Heart left ventricle (tissue), 16 donors: ENCODE measurements around the gene MB21D2. TPM values are rescaled to one million over a fixed set of nuclear protein-coding genes. Genes with fewer than 3 reads are reported as not detected.

Experiments
- ATAC-seq, 4 donors: fragments of 200-7000 bp; cut with Tn5 transposase; one replicate each; pipeline ENCODE4 v1.9.1; 2020 to 2022; ENCODE audit warnings: moderate library complexity in 4 of 4, mild to moderate bottlenecking in 3 of 4, moderate number of reproducible peaks in 1 of 4
- DNase-seq, 5 donors: peaks; one replicate each; pipeline ENCODE4 v3.0.0-alpha.2; 2020
- H3K27ac ChIP-seq, 12 donors: fragments of 200-600 bp; sonication (generic) in 4 of 12; one replicate each; pipeline versions ENCODE4 v1.5.0 to v1.8.0; 2016 to 2022; ENCODE audit warnings: mild to moderate bottlenecking in 2 of 12
- H3K27me3 ChIP-seq, 9 donors: fragments of 200-600 bp; sonication (generic) in 2 of 9; one replicate each; pipeline versions ENCODE4 v1.5.1 to v1.8.0; 2016 to 2022; ENCODE audit warnings: mild to moderate bottlenecking in 3 of 9
- H3K36me3 ChIP-seq, 9 donors: fragments of 200-600 bp; sonication (generic) in 2 of 9; one replicate each; pipeline versions ENCODE4 v1.5.0 to v1.8.0; 2018 to 2022; ENCODE audit warnings: mild to moderate bottlenecking in 2 of 9
- H3K4me1 ChIP-seq, 12 donors: fragments of 200-600 bp; sonication (generic) in 4 of 12; one replicate each; pipeline versions ENCODE4 v1.5.0 to v1.8.0; 2016 to 2022; ENCODE audit warnings: mild to moderate bottlenecking in 3 of 12
- H3K4me3 ChIP-seq, 12 donors: fragments of 200-600 bp; sonication (generic) in 4 of 12; one replicate each; pipeline versions ENCODE4 v1.5.0 to v1.8.0; 2017 to 2022; ENCODE audit warnings: mild to moderate bottlenecking in 9 of 12, moderate library complexity in 4 of 12
- H3K9me3 ChIP-seq, 12 donors: fragments of 200-600 bp; sonication (generic) in 4 of 12; one replicate each; pipeline versions ENCODE4 v1.5.0 to v1.8.0; 2016 to 2022; ENCODE audit warnings: mild to moderate bottlenecking in 1 of 12
- CTCF ChIP-seq, 12 donors: fragments of 200-600 bp; sonication (generic) in 4 of 12; IDR thresholded peaks; one replicate each; pipeline versions ENCODE4 v1.5.0 to v1.8.0; 2018 to 2022; ENCODE audit warnings: antibody characterized with exemption in 12 of 12, mild to moderate bottlenecking in 5 of 12
- POLR2A ChIP-seq, 2 donors: fragments of 450-650 bp; IDR thresholded peaks; one replicate each; pipeline ENCODE4 v1.6.1; 2017; ENCODE audit warnings: antibody characterized with exemption in 2 of 2, mild to moderate bottlenecking in 2 of 2, moderate library complexity in 2 of 2
- WGBS, 4 donors: extraction: QIAGEN DNeasy Blood & Tissue Kit in 2 of 4; methylation state at CpG; one replicate each; pipeline versions ENCODE4 v1.1.5 to v1.1.7; 2013 to 2018; 5-methylcytosine and 5-hydroxymethylcytosine counted together
- intact Hi-C, 10 donors: fragments of 100-400 bp; cut with DNase I; formaldehyde crosslinking; loops; one replicate each; pipeline versions ENCODE4 v1.11.1 to v1.14.2; 2022
- polyA plus RNA-seq, 2 donors: library from polyadenylated mRNA; stranded (reverse); fragments of 200-250 nt; gene quantifications; one replicate each; pipeline ENCODE4 v1.2.3, GENCODE V29; 2013
- total RNA-seq, 9 donors: library from RNA; depleted of rRNA in 2 of 9; stranded (reverse); fragments of >200 nt in 2 of 9; fragmentation: NEBNext Ultra II Directional in 3 of 9; extraction: Animal tissue kit (Norgen Biotek cat#: 25700) in 3 of 9; gene quantifications; one replicate each; pipeline versions ENCODE4 v1.1.0 to v1.2.4, GENCODE V29; 2016 to 2023
- donor health status: ischemic (EF 13 %, LVEDD 7.1; RV severe dilation, severe dysfunction).
- donor health status: healthy with polysubstance abuse.
- donor health status: DM: no; HTN: yes; CAD: no.
- donor health status: DM: no; HTN: no; CAD: no.
- donor health status: ischemic (EF 25% LVEDD 6.9; RV normal size, moderate dysfunction).
- donor health status: ischemic (EF 25% LVEDD 5.7; RV mildly dilated, moderate dysfunction).
- donor health status: healthy.
- donor health status: DM: yes; HTN: yes; CAD: no.
- donor health status: ischemic (EF 35%, LVEDD 5.7; RV mildly dilated, moderate dysfunction).
- donor health status: nonischemic (EF 11% LVEDD 7.7; RV severe dilation, severe dysfunction).
- donor health status: DM: yes; HTN: yes; CAD: no.
- donor health status: PGD.
- donor health status: ischemic (EF 29% LVEDD 5.4; RV normal size, mild dysfunction).
- donor health status: nonischemic (EF 23%, LVEDD 6.1; RV moderate dilation, normal function).

MB21D2 gene
- total and polyA plus RNA-seq, 11 donors = 0.91 to 5.0 (median 3.1) TPM

GRCh38 chr3:192858849-192859585 is 58.6 kb downstream of the MB21D2 start:
- Histone ChIP-seq H3K4me3 (no peak overlapping the region), H3K27ac (no peak overlapping the region), H3K36me3 (no peaks in the 10 kb centered on the region), H3K9me3 (peaks cover 0 to 16% (median 0%) of the 10 kb centered on the region in 12 donors), H3K4me1 (peaks cover 0 to 28% (median 14%) of the 10 kb centered on the region in 12 donors), H3K27me3 (no peaks in the 10 kb centered on the region)
- DNase-seq (no peak), ATAC-seq (peak in 3 of 4 donors; percentile 23 to 55 (median 43))
- TF ChIP-seq CTCF (IDR thresholded peaks at IDR 0.05) (no peak), POLR2A (IDR thresholded peaks at IDR 0.05) (no peak)
- intact Hi-C loops = no loop called here
- WGBS, 4 donors = 54 to 60% (median 56%) methylated on average over 9 of the region's 9 CpGs

DNA sequence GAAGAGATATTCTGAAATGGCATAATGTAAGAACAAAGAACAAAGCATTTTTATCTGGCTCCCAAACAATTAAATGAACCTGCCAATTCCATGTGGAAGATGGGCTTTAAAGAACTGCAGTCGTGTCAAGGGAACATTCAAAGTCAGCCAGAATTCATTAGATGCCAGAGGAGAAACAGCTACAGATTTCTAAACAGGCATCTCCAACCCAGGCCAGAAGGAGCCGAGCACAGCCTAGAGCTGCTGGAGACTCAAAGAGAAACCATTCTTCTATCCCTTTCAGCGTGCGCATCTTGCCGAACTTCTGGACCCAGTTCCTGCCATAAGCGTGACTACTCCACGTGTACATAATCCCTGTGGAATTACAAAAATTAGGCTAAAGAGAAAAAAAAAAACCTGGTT is 60.4 kb downstream of the MB21D2 start:
- no peak for DNase-seq
- 71 to 81% (median 73%) methylated on average over 7 of the region's 7 CpGs for WGBS, 4 donors

DNA sequence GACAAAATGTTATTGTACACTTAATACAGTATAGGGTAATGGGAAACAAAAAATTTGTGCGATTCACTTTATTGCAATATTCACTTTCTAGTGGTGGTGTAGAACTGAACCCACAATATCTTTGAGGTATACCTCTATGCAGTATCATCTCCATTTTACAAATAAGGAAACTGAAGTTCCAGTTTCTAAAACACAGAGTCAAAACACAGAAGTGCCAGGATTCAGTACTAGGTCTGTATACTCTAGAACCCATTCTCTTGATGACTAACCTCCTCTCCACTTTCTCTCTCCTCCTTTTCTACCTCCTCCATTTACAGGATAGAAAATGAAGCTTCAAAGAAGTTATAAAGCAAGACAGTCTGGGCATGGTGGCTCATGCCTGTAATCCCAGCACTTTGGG is 62.2 kb downstream of the MB21D2 start:
- ATAC-seq (no peak), DNase-seq (no peak)
- no peaks in the 10 kb centered on the region for H3K36me3 ChIP-seq
- no peak overlapping the region for H3K27ac ChIP-seq
- no peak overlapping the region for H3K4me3 ChIP-seq
- WGBS, 4 donors = 92 to 97% (median 97%) methylated on average over 1 of the region's 1 CpG
- peaks cover 0 to 10% (median 0%) of the 10 kb centered on the region in 12 donors for H3K9me3 ChIP-seq
- TF ChIP-seq CTCF (IDR thresholded peaks at IDR 0.05) (no peak), POLR2A (IDR thresholded peaks at IDR 0.05) (no peak)
- peaks cover 0 to 41% (median 22%) of the 10 kb centered on the region in 12 donors for H3K4me1 ChIP-seq
- H3K27me3 ChIP-seq = no peaks in the 10 kb centered on the region
- intact Hi-C loops = no loop called here

More for the DNA sequence above, 60.4 kb downstream of the MB21D2 start:
- Histone ChIP-seq H3K9me3 (peaks cover 0 to 10% (median 0%) of the 10 kb centered on the region in 12 donors), H3K4me3 (no peak overlapping the region), H3K27ac (no peak overlapping the region), H3K27me3 (no peaks in the 10 kb centered on the region), H3K4me1 (peaks cover 0 to 33% (median 15%) of the 10 kb centered on the region in 12 donors), H3K36me3 (no peaks in the 10 kb centered on the region)
- ATAC-seq = peak in 2 of 4 donors; percentile 31 to 39
- no peak for TF ChIP-seq POLR2A (IDR thresholded peaks at IDR 0.05)
- no peak for TF ChIP-seq CTCF (IDR thresholded peaks at IDR 0.05)
- intact Hi-C loops = no loop called here

- Histone ChIP-seq H3K27ac (no peak overlapping the region), H3K4me3 (no peak overlapping the region), H3K36me3 (no peaks in the 10 kb centered on the region), H3K9me3 (peaks cover 0 to 10% (median 0%) of the 10 kb centered on the region in 12 donors), H3K27me3 (no peaks in the 10 kb centered on the region), H3K4me1 (peaks cover 0 to 32% (median 10%) of the 10 kb centered on the region in 12 donors)
- TF ChIP-seq CTCF (IDR thresholded peaks at IDR 0.05) (no peak), POLR2A (IDR thresholded peaks at IDR 0.05) (no peak)
- WGBS, 4 donors = 52 to 65% (median 62%) methylated on average over 5 of the region's 5 CpGs
- ATAC-seq (peak; percentile 48 to 82 (median 63)), DNase-seq (peak in 4 of 5 donors; percentile 45 to 64 (median 58))
- intact Hi-C loops = no loop called here
Measured at GRCh38 chr3:192851821-192852372, 65.8 kb downstream of the MB21D2 start.
